ENCODE data around the gene TBC1D24.

TBC1D24 gene

GRCh38 chr16:2465653-2466415 is 9.1 kb upstream of the TBC1D24 start:
- no peak for DNase-seq
- intact Hi-C loops (cut with DNase I) = no loop called here

- no peak for DNase-seq
- intact Hi-C loops (cut with DNase I) = no loop called here
Observed at GRCh38 chr16:2466667-2467527, 8.0 kb upstream of the TBC1D24 start.

GRCh38 chr16:2467528-2468232 is 7.2 kb upstream of the TBC1D24 start:
- DNase-seq = peak in 35 of 42 donors; percentile 42 to 84 (median 66)
- intact Hi-C loops (cut with DNase I) = no loop called here

GRCh38 chr16:2468233-2468724 is 6.6 kb upstream of the TBC1D24 start:
- intact Hi-C loops (cut with DNase I) = no loop called here
- peak in 1 of 42 donors; percentile 23 for DNase-seq

GRCh38 chr16:2468725-2469398 is 6.1 kb upstream of the TBC1D24 start:
- intact Hi-C loops (cut with DNase I) = no loop called here
- DNase-seq = peak in 16 of 42 donors; percentile 25 to 74 (median 50)

GRCh38 chr16:2469399-2470233 is 5.3 kb upstream of the TBC1D24 start:
- intact Hi-C loops (cut with DNase I) = loop anchor here (10.0 kb wide), 1 partner anchor 45 kb away; the partner anchor contains the start of gene CCNF
- DNase-seq = no peak

GRCh38 chr16:2470234-2470601 is 4.7 kb upstream of the TBC1D24 start:
- intact Hi-C loops (cut with DNase I) = loop anchor here (10.0 kb wide), 1 partner anchor 45 kb away; the partner anchor contains the start of gene CCNF
- DNase-seq = no peak

- DNase-seq = peak in 1 of 42 donors; percentile 26
- intact Hi-C loops (cut with DNase I) = loop anchor here (10.0 kb wide), 1 partner anchor 46 kb away; the partner anchor contains the start of gene CCNF
Observed at GRCh38 chr16:2470603-2471015, 4.3 kb upstream of the TBC1D24 start.

- intact Hi-C loops (cut with DNase I) = loop anchor here (10.0 kb wide), 1 partner anchor 46 kb away; the partner anchor contains the start of gene CCNF
- DNase-seq = peak in 10 of 42 donors; percentile 23 to 69 (median 49)
Observed at GRCh38 chr16:2471016-2471652, 3.8 kb upstream of the TBC1D24 start, which contains the start of gene NTN3. NTN3 (plus strand) TSS chr16:2471297; CDS start chr16:2471702, 405 bp downstream.

GRCh38 chr16:2471653-2472487 is 3.1 kb upstream of the TBC1D24 start:
- intact Hi-C loops (cut with DNase I) = loop anchor here (10.0 kb wide), 1 partner anchor 47 kb away; the partner anchor contains the start of gene CCNF
- peak in 1 of 42 donors; percentile 22 for DNase-seq

- intact Hi-C loops (cut with DNase I) = loop anchor here (10.0 kb wide), 1 partner anchor 48 kb away; the partner anchor contains the start of gene CCNF
- DNase-seq = no peak
Observed at GRCh38 chr16:2472488-2472864, 2.5 kb upstream of the TBC1D24 start.

- no peak for DNase-seq
- intact Hi-C loops (cut with DNase I) = loop anchor here (10.0 kb wide), 1 partner anchor 48 kb away; the partner anchor contains the start of gene CCNF
Observed at GRCh38 chr16:2472885-2473445, 2.0 kb upstream of the TBC1D24 start.

GRCh38 chr16:2473446-2473926 is 1.4 kb upstream of the TBC1D24 start:
- intact Hi-C loops (cut with DNase I) = loop anchor here (10.0 kb wide), 1 partner anchor 49 kb away; the partner anchor contains the start of gene CCNF
- peak in 17 of 42 donors; percentile 36 to 76 (median 58) for DNase-seq

GRCh38 chr16:2473999-2474876 is 689 bp upstream of the TBC1D24 start:
- intact Hi-C loops (cut with DNase I) = loop anchor here (10.0 kb wide), 1 partner anchor 49 kb away; the partner anchor contains the start of gene CCNF
- DNase-seq = peak in 36 of 42 donors; percentile 41 to 80 (median 64)

Measured in head of caudate nucleus (tissue), 42 donors.